COR-L47 (cell line): ENCODE measurements around the gene S100A3.
"Not testable (repeated sequence)": the region's sequence is repeated elsewhere in the genome, so short reads cannot be mapped to it uniquely, and the experiment has no call there.

Experiments
- DNase-seq: peaks from one replicate; lab custom pipeline; 2025; lab: John Stamatoyannopoulos, UW

The S100A3 gene

GRCh38 chr1:153568367-153569099, 19.5 kb upstream of the S100A3 start:
- DNase-seq: peak; percentile 91

- no peak for DNase-seq
Observed at GRCh38 chr1:153567621-153568366, 18.7 kb upstream of the S100A3 start.

DNA sequence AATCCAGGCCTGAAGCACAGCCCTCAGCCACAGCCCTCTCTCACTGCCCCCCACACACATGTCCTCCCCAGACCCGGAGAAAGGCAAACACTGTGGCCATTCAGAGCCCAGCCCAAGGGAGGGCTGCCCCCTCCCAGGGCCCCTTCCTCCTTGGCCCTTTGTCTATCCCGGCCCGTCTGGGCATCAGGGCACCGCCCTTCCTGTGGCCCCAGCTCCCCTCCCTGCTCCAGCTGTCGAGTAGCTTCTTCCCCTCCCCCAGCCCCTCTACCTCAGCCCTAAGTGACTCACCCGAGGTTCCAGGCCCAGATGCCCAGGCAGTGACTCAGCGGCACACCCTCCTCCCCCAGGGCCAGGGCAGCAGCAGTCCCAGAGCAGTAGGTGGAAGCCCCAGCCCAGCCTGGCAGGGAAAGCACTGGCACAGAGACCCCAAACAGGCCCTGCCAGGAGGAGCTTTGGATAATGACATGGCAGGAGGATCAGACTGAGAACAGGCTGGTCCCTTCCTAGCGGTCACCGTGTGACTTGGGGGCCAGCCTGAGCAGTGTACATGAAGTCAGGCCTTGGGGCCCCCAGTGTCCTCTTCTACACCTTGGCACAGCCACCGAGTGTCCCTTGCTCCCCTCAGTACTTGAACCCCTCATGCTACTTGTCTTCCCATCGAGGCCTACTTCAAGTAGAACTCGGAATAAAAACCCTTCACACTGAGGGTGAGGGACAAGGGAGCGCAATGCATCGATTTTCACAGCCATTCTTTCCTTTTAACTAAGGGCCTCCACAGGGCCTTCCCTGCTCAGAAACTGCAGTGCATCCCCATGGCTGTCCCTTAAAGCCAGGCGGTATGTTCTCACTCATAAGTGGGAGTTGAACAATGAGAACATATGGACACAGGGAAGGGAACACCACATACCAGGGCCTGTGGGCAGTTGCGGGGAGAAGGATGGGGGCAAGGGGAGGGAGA, 17.6 kb upstream of the S100A3 start:
- DNase-seq: peak; percentile 69

GRCh38 chr1:153565529-153566374, 16.7 kb upstream of the S100A3 start, which contains the start of gene S100A2:
Gene S100A2, minus strand, starts transcription at chr1:153565844. Its CDS starts 1,967 bp downstream, at chr1:153563877.
- no peak for DNase-seq

DNA sequence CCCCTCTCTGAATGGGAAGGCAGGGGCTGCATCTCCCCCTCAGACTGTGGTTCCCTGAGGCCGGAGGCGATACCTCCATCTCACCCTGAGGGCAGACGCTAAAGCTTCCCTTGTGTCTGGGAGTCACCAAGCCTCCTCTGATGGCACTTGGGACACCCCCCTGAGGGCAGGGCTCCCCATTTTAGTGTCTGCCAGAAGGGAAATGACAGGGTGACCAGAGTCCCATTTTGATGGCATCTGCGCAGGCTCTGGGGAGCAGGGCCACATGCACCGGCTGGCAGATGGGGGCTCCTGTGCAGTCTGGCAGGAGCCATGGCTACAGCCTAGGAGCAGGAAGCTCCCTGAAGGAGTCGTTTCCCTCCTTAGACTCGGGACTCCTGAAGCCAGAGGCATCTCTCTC, 14.9 kb upstream of the S100A3 start:
- no peak for DNase-seq

DNA sequence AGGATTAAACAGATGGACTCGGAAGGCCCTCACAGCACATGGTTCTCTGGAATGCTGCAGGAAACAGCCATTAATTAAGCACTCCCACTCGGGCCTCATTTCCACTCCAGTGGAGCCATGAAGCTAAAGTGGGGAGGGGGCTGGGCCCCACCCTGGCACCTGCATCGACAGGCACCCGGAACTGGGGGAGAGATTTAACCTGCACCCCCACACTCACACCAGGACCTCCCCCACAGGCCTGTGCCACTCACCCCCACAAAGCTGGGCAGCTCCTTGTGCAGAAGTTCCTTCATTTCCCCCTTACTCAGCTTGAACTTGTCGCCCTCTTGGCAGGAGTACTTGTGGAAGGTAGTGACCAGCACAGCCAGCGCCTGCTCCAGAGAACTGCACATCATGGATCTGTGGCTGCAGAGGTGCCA, 14.4 kb upstream of the S100A3 start:
- DNase-seq: no peak

DNA sequence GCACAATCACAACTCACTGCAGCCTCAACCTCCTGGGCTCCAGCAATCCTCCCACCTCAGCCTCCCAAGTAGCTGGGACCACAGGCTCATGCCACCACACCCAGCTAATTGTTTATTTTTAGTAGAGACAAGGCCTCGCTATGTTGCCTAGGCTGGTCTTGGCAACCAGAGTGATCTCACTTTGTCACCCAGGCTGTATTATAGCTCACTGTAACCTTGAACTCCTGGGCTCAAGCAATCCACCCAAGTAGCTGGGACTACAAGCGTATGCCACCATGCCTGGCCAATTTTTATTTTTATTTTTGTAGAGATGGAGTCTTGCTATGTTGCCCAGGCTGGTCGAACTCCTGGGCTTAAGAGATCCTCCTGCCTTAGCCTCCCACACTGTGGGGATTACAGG, 13.0 kb upstream of the S100A3 start:
- DNase-seq: not testable (repeated sequence)

DNA sequence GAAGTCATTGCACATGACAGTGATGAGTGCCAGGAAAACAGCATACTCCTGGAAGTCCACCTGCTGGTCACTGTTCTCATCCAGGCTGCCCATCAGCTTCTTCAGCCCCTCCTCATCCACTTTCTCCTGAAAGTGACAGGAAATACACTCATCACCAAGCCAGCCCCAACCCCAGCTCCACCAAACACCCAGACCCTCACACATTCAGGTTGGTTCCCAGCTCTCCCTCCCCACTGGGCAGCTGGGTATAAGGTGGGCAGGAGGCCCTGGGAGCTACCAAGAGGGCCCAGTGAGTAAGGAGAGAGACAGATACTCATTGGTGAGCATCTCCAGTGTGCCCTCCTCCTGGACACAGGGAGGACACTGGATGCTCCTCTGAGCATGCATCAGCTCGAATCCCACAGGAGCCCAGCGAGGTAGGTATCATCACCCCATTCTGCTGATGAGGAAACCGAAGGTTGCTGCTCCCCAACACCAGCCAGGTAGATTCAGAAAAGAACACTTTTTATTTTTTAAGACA, 12.5 kb upstream of the S100A3 start:
- no peak for DNase-seq

DNA sequence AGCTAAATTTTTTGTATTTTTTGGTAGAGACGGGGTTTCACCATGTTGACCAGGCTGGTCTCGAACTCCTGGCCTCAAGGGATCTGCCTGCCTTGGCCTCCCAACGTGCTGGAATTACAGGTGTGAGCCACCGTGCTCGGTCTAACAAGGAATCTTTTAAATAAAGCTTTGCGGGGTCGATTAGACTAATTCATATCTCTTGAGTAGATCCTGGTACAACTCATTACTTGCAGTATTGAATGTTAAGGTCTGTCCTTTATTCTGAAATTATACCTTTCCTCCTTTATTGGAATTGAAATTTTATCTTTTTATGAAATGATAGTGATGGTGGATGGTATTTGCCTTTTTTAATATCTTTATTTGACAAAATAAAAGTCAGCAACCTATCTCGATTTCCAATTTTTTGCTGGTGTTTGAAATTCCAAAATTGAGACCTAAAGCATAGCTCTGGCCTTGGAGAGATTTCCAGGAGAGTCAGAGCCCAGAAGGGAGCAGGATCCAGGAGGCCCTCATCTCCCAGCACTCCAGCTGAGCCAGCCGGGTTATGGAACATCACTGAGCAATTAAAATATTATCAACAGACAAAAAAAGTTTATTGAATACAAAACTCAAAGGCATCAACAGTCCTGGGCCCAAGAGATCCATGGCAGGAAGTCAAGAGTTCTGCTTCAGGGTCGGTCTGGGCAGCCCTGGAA, 11.9 kb upstream of the S100A3 start:
- no peak for DNase-seq

DNA sequence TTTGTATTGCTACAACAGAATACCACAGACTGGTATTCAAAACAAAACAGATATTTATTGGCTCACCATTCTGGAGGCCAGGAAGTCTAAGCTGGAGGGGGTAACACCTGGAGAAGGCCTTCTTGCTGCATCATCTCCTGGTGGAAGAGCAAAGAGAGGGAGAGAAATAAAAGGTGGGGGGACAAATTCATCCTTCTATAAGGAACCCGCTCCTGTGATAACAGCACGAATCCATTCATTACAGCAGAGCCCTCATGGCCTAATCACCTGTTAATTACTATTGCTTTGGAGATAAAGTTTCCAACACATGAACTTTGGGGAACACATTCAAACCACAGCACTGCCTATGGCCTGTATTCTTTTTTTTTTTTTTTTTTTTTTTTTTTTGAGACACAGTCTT, 11.2 kb upstream of the S100A3 start:
- DNase-seq: no peak

DNA sequence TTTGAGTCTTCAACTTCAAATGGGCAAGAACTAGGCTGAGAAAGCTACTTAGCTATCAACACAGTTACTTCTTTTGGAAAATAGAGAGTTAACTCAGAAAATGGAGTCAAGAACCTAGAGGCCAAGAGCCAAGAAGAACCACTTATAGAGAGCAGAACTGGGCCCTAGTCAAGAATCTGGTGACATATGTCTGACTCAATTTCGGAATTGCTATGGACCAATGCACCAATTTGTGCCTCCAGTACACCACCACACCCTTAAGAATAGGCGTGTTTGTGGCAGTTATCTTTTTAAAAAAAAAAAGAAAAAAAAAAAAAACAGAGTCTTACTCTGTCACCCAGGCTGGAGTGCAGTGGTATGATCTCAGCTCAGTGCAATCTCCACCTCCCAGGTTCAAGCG, 8.8 kb upstream of the S100A3 start:
- DNase-seq: no peak

- DNase-seq: no peak
Observed at GRCh38 chr1:153556348-153556747, 7.3 kb upstream of the S100A3 start.

GRCh38 chr1:153553830-153554541, 4.9 kb upstream of the S100A3 start:
- DNase-seq: no peak

DNA sequence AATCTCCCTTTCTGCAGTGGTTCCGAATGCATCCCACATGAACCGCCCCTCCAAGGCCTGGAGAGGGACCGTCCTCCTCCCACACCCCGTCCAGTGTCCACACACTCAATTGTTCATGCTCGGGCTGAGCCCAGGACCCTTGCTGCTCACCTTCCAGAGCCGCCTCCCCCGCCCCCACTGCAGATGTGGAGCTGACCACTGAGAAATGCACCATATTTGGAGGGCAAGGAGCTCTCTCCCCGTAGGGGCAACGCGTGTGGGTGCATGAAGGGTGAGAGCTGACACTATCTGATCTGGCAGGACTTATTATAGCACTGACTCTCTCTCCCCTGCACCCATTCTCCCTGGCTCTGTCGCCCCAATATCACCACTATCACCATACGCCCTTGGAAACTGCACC, 4.0 kb upstream of the S100A3 start:
- no peak for DNase-seq

DNA sequence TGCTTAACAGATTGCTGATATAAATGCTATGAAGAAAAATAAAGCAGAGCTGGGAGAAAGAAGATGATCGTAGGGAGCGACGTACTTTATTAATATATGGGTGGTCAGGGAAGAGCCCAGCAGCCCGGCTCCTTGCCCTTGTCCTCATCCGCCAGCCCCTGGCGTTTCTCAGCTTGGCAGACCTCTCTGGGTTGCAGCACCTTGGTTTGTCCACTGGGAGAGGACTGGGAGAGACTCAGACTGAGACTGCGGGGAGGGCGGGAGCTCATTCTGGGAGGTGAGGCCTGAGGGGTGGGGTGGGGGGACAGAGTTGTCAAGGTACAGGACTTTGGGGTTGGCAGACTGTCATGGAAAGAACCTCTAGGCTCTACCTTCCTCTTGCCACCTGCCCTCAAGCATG, 3.3 kb upstream of the S100A3 start:
- DNase-seq: no peak

DNA sequence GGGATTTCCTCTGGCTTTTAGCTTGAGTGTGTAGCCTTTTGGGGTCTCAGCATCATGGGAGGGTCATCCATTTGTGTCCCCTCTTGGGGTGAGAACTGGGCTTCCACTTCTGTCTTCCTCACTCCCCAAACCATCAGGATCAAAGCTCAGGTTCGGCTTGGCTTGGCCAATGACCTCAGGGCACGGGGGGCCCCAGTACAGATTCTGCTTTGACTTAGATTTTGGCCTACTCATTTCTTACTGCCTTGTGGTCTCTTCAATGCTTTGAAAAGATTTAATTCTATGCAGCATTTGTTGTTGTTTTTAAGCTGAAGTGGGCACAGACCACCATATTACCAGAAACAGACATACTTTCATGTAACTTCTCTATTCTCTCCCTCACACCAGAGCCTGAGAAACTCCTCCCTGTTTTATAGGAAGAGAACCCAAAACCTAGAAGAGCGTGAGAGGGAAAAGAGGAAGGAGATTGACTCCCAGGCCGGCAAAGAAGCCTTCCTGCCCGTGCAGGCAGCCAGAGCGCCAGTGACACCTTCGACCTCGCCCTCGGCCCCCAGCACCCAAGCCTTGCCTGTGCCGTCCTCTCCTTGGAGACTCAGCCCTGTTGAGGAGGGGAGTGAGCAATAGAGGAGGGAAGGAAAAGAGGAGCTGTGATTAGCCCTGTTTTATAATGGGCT, 1.9 kb upstream of the S100A3 start:
- DNase-seq: no peak

- DNase-seq: no peak
Observed at GRCh38 chr1:153550398-153550758, 1.3 kb upstream of the S100A3 start.

DNA sequence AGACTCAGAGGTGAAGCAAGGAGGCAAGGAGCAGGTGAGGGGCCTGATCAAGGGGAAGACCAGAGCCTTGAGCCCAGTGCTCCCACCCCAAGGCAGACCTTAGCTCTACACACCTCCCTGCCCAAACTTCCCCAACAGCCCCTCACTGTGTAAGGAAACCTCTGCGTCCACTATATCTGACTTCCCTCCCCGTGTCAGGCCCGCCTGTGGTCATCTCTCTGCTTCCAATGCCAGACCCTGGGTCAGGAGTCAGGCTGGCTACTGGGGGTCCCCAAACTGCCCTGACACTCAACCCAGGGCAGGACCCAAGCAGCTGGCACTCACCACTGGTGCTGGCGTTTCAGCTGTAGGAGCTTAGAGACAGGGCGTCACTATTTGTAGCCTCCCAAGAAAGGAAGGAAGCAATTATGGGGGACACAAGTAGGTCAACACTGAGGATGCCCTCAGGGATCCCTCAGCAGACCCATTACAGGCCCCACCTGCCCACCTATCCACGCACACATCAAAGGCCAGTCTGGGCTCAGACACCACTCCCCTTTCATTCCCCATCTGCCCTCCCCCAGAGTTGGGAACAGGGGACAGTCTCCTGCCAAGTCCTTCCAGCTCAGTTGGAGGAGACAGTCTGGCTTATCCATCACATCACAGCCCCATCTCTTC, 811 bp upstream of the S100A3 start:
- DNase-seq: no peak
